ENCODE data around the gene SLC44A1.

The SLC44A1 gene

GRCh38 chr9:105206821-105207699 lies 37.4 kb upstream of the SLC44A1 start:
- H3K4me3 ChIP-seq (ENCODE audit: insufficient read length, low read depth) = no peak overlapping the region
- no peak overlapping the region for H3K9ac ChIP-seq (ENCODE audit: insufficient read length, low read depth)
- no peaks in the 10 kb centered on the region for H3K36me3 ChIP-seq (ENCODE audit: insufficient read depth, insufficient read length, low read length)
- H3K9me3 ChIP-seq (ENCODE audit: insufficient read depth, low read length) = no peaks in the 10 kb centered on the region
- H3K27me3 ChIP-seq (ENCODE audit: insufficient read depth, insufficient read length) = no peaks in the 10 kb centered on the region
- TF ChIP-seq SUZ12 (IDR thresholded peaks at IDR 0.05; ENCODE audit: extremely low read depth, insufficient read depth, insufficient read length) (no peak), YY1 (IDR thresholded peaks at IDR 0.05; ENCODE audit: insufficient read depth, insufficient read length) (no peak), ZNF274 (IDR thresholded peaks at IDR 0.05; ENCODE audit: low read depth, low read length) (no peak)
- H3K4me1 ChIP-seq (ENCODE audit: insufficient read depth, insufficient read length) = no peaks in the 10 kb centered on the region
- no peak for DNase-seq (ENCODE audit: low read depth, low spot score)

GRCh38 chr9:105216440-105217178 lies 27.8 kb upstream of the SLC44A1 start:
- H3K9me3 ChIP-seq (ENCODE audit: insufficient read depth, low read length) = no peaks in the 10 kb centered on the region
- no peaks in the 10 kb centered on the region for H3K27me3 ChIP-seq (ENCODE audit: insufficient read depth, insufficient read length)
- no peaks in the 10 kb centered on the region for H3K36me3 ChIP-seq (ENCODE audit: insufficient read depth, insufficient read length, low read length)
- no peaks in the 10 kb centered on the region for H3K4me1 ChIP-seq (ENCODE audit: insufficient read depth, insufficient read length)
- TF ChIP-seq ZNF274 (IDR thresholded peaks at IDR 0.05; ENCODE audit: low read depth, low read length) = no peak
- no peak for TF ChIP-seq YY1 (IDR thresholded peaks at IDR 0.05; ENCODE audit: insufficient read depth, insufficient read length)
- TF ChIP-seq SUZ12 (IDR thresholded peaks at IDR 0.05; ENCODE audit: extremely low read depth, insufficient read depth, insufficient read length) = no peak
- no peak overlapping the region for H3K9ac ChIP-seq (ENCODE audit: insufficient read length, low read depth)
- no peak overlapping the region for H3K4me3 ChIP-seq (ENCODE audit: insufficient read length, low read depth)
- DNase-seq (ENCODE audit: low read depth, low spot score) = no peak

- DNase-seq (ENCODE audit: low read depth, low spot score) = no peak
- H3K9ac ChIP-seq (ENCODE audit: insufficient read length, low read depth) = no peak overlapping the region
- H3K4me3 ChIP-seq (ENCODE audit: insufficient read length, low read depth) = no peak overlapping the region
- H3K27me3 ChIP-seq (ENCODE audit: insufficient read depth, insufficient read length) = no peaks in the 10 kb centered on the region
- H3K9me3 ChIP-seq (ENCODE audit: insufficient read depth, low read length) = peaks cover 13% of the 10 kb centered on the region
- H3K4me1 ChIP-seq (ENCODE audit: insufficient read depth, insufficient read length) = no peaks in the 10 kb centered on the region
- no peaks in the 10 kb centered on the region for H3K36me3 ChIP-seq (ENCODE audit: insufficient read depth, insufficient read length, low read length)
- TF ChIP-seq SUZ12 (IDR thresholded peaks at IDR 0.05; ENCODE audit: extremely low read depth, insufficient read depth, insufficient read length) (no peak), YY1 (IDR thresholded peaks at IDR 0.05; ENCODE audit: insufficient read depth, insufficient read length) (no peak)
Measured at GRCh38 chr9:105218673-105219072, 25.8 kb upstream of the SLC44A1 start.

- TF ChIP-seq YY1 (IDR thresholded peaks at IDR 0.05; ENCODE audit: insufficient read depth, insufficient read length) = no peak
- TF ChIP-seq SUZ12 (IDR thresholded peaks at IDR 0.05; ENCODE audit: extremely low read depth, insufficient read depth, insufficient read length) = no peak
- TF ChIP-seq ZNF274 (IDR thresholded peaks at IDR 0.05; ENCODE audit: low read depth, low read length) = no peak
- no peak for DNase-seq (ENCODE audit: low read depth, low spot score)
- Histone ChIP-seq H3K4me3 (ENCODE audit: insufficient read length, low read depth) (no peak overlapping the region), H3K36me3 (ENCODE audit: insufficient read depth, insufficient read length, low read length) (no peaks in the 10 kb centered on the region), H3K4me1 (ENCODE audit: insufficient read depth, insufficient read length) (no peaks in the 10 kb centered on the region), H3K9me3 (ENCODE audit: insufficient read depth, low read length) (peaks cover 19% of the 10 kb centered on the region), H3K9ac (ENCODE audit: insufficient read length, low read depth) (no peak overlapping the region), H3K27me3 (ENCODE audit: insufficient read depth, insufficient read length) (no peaks in the 10 kb centered on the region)
Measured at GRCh38 chr9:105219291-105219805, 25.1 kb upstream of the SLC44A1 start.

- H3K4me3 ChIP-seq (ENCODE audit: insufficient read length, low read depth) = no peak overlapping the region
- no peak for DNase-seq (ENCODE audit: low read depth, low spot score)
- TF ChIP-seq YY1 (IDR thresholded peaks at IDR 0.05; ENCODE audit: insufficient read depth, insufficient read length) = no peak
- no peak for TF ChIP-seq ZNF274 (IDR thresholded peaks at IDR 0.05; ENCODE audit: low read depth, low read length)
- no peak for TF ChIP-seq SUZ12 (IDR thresholded peaks at IDR 0.05; ENCODE audit: extremely low read depth, insufficient read depth, insufficient read length)
- peaks cover 29% of the 10 kb centered on the region for H3K9me3 ChIP-seq (ENCODE audit: insufficient read depth, low read length)
- no peaks in the 10 kb centered on the region for H3K4me1 ChIP-seq (ENCODE audit: insufficient read depth, insufficient read length)
- H3K9ac ChIP-seq (ENCODE audit: insufficient read length, low read depth) = no peak overlapping the region
- no peaks in the 10 kb centered on the region for H3K36me3 ChIP-seq (ENCODE audit: insufficient read depth, insufficient read length, low read length)
- no peaks in the 10 kb centered on the region for H3K27me3 ChIP-seq (ENCODE audit: insufficient read depth, insufficient read length)
Measured at GRCh38 chr9:105220451-105220850, 24.0 kb upstream of the SLC44A1 start.

- Histone ChIP-seq H3K36me3 (ENCODE audit: insufficient read depth, insufficient read length, low read length) (no peaks in the 10 kb centered on the region), H3K4me3 (ENCODE audit: insufficient read length, low read depth) (no peak overlapping the region), H3K9me3 (ENCODE audit: insufficient read depth, low read length) (peaks cover 29% of the 10 kb centered on the region), H3K9ac (ENCODE audit: insufficient read length, low read depth) (no peak overlapping the region), H3K4me1 (ENCODE audit: insufficient read depth, insufficient read length) (no peaks in the 10 kb centered on the region), H3K27me3 (ENCODE audit: insufficient read depth, insufficient read length) (no peaks in the 10 kb centered on the region)
- TF ChIP-seq ZNF274 (IDR thresholded peaks at IDR 0.05; ENCODE audit: low read depth, low read length) (no peak), SUZ12 (IDR thresholded peaks at IDR 0.05; ENCODE audit: extremely low read depth, insufficient read depth, insufficient read length) (no peak), YY1 (IDR thresholded peaks at IDR 0.05; ENCODE audit: insufficient read depth, insufficient read length) (no peak)
- DNase-seq (ENCODE audit: low read depth, low spot score) = no peak
Measured at GRCh38 chr9:105223544-105224140, 20.8 kb upstream of the SLC44A1 start.
